T1000 (cell line): ENCODE results near the gene CYP8B1.

Experiments used
- DNase-seq: peaks from one replicate; lab custom pipeline; 2025; ENCODE audit warnings: mixed read lengths; lab: John Stamatoyannopoulos, UW

CYP8B1 gene

DNA sequence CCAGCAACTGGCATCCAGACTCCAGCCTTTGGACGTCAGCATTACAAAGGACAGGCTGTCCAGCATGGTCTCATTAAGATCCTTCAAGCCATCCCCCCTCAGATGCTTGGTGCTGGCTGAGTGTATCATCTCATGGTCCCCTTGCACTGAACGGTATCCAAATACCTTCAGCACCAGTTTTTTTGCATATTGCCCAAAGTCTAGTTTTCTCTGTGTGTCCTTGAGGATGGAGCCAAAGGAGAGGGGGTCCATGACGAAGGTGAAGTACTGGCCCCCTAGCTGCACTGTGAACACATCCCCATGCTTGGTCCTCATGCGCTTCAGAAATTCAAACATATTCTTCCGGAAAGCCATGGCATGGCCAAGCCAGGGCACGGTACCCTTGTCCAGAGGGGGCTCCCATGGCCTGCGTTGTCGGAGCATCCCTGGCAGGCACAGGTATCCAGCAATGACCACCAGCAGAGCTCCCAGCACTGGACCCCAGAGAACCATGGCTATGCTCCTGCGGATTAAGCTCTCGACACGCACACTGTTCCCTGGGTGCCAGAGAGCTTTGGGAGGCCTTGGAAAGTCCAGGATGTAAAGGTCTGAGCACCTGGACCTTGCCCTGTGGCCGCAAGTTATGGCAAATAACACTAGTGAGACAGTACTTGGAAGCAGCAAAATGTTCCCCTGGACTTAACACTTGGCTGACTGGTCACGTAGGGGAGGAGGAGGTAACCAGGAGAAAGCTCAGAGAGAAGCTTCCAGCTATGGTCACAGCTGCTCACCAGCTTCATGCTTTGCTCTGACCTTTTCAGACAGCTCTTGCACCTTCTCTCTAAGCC, at the start of gene CYP8B1:
CYP8B1 (minus strand) TSS at position 555 of the 827 bp plus-strand sequence; CDS start at position 492, 63 bp downstream.
- DNase-seq = no peak

GRCh38 chr3:42923606-42924005, 47.9 kb upstream of the CYP8B1 start:
- no peak for DNase-seq

DNA sequence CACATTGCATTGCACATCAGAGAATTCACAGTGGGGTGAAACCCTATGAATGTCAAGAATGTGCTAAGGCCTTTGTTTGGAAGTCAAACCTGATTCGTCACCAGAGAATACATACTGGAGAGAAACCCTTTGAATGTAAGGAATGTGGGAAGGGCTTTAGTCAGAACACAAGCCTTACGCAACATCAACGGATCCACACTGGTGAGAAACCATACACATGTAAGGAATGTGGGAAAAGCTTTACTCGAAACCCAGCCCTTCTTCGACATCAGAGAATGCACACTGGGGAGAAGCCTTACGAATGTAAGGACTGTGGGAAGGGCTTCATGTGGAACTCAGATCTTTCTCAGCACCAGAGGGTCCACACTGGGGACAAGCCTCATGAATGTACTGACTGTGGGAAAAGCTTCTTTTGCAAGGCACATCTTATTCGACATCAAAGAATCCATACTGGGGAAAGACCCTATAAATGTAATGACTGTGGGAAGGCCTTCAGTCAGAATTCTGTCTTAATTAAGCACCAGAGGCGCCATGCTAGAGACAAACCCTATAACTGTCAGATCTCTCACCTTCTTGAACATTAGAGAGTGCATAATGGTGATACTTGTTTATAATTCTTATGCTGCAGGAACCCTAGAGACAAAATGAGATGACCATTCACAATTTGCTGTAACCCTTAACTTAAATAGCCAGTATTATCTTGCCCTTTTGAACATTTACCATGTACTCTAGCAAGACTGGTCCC, 39.3 kb upstream of the CYP8B1 start:
- DNase-seq = no peak

DNA sequence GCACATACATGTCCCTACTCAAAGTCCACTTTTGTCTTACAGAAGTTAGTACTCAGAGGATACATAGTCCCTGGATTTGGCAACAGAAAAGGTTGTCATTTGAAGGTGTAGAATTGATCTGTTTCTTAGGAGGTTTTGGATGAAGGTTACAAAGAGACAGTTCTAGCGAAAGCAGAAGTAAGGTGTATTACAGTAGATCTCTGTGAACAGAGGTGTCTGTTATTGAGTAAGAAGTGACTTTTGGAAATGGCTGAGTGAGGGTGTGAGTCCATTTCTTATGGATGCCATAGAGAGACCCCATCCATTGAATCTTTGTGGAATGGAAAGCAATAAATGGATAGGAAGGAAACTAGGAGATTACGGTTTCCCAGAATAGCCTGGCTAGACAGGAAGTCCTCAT, 35.9 kb upstream of the CYP8B1 start:
- no peak for DNase-seq

DNA sequence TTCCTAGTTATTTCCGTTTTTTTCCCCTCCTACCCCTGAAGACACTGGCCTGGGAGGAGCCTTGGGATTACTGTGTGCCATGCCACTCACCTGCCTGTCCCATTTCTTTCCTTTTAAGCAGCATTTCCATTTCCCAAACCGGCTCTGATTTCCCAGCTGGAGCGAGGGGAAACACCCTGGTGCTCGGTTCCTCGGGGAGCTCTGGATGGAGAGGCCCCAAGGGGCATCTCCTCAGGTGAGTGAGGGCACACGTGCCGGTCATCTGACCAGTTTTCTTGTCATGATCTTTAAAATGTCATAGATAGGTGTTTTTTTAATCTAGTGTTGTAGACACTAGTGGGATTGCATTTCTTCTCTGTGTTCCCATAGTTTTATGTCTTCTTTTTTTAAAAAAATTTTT, 33.0 kb upstream of the CYP8B1 start:
- DNase-seq = no peak

DNA sequence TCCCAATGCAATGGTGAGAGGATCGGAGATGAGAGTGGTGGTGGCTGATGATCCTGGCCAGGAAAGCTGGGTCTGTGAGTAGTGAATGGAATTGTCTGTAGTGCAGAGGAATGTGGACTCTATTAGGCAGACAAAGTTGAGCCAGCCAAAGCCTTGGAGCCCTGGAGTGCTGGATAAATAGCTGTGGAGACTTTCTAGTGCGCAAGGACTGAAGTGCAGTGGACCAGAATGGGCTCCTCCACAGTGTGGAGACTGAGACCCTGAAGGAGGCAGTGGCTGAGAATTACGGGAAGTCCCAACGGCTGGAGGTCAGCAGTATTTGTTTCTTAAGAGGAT, 31.1 kb upstream of the CYP8B1 start:
- DNase-seq = no peak

DNA sequence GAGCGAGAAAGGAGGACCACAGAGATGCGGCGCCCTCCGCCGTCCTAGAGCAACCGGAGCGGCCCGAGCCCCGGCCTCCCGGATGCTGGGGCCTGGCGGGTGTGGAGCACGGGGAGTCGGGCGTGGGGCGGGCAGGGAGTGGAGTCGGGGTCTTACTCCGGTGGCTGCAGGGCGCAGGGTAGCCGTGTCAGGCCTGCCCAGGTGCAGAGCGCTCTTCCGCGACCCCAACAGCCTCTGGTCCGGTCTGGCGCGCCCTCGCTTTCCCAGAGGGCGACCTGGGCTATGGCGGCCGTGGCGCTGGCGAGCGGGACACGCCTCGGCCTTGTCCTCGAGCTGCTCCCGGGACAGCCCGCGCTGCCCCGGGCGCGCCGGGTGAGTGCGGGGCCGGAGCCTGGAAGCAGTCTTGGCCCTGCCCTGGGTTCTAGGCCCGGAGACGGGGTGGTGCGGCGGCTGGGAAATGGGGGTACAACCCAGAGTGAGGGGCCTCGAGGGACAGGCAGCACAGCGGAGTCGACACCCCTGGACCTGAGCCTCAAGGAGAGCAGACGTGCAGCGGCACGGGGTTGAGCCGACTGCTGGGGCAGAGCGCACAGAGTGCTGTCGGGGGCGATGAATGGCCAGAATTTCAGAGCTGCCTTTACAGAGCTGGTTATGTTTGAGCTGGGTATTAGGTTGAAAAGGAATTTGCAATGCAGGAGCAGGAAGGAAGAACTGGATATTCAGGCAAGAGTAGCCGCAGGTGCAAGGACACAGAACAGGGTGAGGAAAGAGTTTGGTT, 30.6 kb upstream of the CYP8B1 start, which contains the start of gene ZNF662:
ZNF662 (plus strand) TSS at position 73 of the 778 bp plus-strand sequence. CDS start 1,973 bp downstream, outside the sequence.
- no peak for DNase-seq

DNA sequence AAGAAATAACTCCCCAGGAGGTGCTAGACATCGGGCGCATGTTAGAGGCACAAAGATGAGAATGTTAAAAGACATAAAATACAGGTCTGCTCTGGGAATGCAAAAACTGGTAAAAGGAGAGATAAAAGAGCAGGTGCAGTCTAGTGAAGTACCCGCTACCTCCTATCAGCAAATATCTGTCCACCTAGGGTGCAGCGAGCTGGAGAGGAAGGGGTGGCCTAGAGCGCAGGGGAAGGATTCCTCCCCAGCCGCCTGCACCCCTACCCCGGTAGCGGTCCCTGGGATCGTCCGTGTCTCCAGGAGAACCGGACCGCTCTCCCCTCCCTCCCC, 30.0 kb upstream of the CYP8B1 start:
- no peak for DNase-seq

DNA sequence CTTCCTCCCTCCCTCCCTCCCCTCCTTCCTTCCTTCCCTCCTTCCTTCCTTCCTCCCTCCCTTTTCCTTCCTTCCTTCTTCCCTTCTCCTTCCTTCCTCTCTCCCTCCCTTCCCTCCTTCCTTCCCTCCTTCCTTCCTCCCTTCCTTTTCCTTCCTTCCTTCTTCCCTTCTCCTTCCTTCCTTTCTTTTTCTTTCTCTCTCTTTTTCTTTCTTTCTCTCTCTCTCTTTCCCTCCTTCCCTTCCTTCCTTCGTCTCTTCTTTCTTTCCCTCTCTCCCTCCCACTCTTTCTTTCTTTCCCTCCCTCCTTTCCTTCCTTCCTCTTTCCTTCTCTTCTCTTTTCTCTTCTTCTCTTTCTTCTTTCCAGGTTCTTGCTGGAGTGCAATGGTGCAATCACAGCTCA, 28.4 kb upstream of the CYP8B1 start:
- no peak for DNase-seq

DNA sequence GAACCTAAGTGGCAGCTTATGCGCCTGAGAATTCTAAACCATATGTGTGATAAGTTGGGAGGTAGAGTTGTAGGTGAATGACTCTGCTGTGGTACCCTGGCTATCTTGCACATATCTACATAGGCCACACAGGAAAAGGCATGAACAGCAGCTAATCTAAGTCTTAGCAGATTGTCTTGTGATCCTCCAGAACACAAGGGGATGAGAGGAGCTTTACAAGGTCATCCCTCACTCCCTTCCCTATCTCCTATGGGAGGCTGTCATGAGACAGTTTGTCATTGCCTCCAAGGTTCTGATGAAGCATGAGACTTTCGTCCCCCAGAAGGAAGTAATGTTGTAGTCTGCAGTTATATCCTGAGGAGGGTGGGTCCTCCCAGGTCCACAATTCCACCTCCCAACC, 26.6 kb upstream of the CYP8B1 start:
- no peak for DNase-seq

DNA sequence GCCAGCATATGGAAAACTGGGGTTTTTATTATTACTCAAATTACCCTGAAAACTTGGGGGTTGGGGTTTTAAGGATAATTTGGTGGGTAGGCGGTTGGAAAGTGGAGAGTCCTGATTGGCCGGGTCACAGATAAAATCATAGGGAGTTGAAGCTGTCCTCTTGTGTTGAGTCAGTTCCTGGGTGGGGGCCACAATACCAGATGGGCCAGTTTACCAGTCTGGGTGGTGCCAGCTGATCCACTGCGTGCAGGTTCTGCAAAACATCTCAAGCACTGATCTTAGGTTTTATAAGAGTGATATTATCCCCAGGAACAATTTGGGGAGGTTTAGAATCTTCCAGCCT, 25.4 kb upstream of the CYP8B1 start:
- DNase-seq = no peak

GRCh38 chr3:42900226-42901072, 24.8 kb upstream of the CYP8B1 start:
- no peak for DNase-seq

DNA sequence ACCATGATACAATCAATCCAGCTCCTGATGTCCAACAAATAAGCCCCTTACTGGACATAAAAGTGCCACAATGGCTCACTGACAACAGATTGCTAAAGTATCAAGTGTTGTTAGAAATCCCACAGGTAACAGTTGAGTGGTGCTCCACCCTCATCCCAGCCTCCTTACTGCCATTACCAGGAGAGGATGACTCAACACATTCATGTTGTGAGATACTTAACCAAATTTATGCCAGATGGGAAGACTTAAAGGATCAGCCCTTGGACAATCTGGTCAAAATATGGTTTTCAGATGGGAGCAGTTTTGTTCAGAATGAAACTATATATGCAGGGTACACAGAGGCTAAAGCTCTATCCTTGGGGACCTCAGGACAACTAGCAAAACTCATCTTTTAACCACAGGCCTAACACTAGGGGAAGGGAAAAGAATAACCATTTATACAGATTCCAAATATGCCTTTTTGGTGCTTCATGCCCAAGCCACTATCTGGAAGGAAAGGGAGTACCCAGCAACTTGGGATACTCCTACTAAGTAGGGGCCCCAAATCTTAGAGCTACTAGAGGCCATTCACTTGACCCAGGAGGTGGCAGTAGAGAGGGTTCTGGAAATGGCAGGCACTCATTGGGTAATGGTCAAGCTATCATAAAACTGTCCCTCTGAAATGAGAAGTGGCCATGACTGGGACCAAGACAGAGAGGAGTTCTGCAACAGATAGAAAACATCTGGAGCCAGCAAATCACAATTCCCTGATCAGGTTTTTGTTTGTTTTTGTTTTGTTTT, 23.4 kb upstream of the CYP8B1 start:
- DNase-seq = no peak

- DNase-seq = no peak
Observed at GRCh38 chr3:42895580-42895868, 19.8 kb upstream of the CYP8B1 start.

DNA sequence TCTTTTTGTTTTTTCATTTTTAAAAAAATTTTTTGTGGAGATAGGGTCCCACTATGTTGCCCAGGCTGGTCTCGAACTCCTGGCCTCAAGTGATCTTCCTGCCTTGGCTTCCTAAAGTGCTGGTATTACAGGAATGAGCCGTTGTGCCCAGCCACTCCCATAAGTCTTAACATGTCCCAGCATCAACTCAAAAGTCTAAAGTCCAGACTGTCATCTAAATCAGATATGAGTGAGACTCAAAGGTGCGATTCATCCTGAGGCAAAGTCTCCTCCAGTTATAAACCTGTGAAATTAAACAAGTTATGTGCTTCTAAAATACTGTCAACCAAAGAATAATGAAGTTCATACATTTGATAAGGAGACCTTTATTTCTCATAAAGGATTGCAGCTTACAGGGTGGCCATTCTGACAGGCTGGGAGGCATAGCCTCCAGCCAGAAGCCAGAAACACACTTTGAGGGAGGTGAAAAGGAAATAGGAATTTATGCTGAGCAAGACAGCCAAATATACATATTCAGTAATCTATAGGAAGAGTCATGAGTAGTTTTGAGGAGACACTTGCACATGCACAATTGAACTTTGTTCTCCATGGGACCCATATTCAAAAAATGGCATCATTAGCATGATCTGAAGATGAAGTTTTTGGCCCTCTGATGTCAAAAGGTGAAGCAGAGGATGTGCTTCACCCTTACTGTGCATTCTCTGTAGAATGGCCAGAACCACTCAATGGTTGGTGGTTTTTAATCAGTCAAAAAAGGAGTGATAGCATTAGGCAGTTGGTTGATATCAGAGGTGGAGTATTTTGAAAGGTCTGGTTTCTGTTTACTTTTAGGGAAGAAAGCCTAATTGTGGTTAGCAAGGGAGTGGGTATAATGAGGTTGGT, 19.3 kb upstream of the CYP8B1 start:
- DNase-seq = no peak

- no peak for DNase-seq
Observed at GRCh38 chr3:42892807-42893206, 17.1 kb upstream of the CYP8B1 start.

DNA sequence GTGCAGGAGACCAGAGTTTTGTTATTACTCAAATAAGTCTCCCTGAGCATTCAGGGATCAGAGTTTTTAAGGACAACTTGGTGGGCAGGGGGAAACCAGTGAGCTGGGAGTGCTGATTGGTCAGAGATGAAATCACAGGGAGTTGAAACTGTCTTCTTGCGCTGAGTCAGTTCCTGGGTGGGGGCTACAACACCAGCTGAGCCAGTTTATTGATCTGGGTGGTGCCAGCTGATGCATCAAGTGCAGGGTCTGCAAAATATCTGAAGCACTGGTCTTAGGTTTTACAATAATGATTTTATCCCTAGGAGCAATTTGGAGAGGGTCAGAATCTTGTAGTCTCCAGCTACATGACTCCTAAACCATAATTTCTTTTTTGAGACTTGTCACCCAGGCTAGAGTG, 16.5 kb upstream of the CYP8B1 start:
- no peak for DNase-seq

- DNase-seq = no peak
Observed at GRCh38 chr3:42891042-42891441, 15.4 kb upstream of the CYP8B1 start.

DNA sequence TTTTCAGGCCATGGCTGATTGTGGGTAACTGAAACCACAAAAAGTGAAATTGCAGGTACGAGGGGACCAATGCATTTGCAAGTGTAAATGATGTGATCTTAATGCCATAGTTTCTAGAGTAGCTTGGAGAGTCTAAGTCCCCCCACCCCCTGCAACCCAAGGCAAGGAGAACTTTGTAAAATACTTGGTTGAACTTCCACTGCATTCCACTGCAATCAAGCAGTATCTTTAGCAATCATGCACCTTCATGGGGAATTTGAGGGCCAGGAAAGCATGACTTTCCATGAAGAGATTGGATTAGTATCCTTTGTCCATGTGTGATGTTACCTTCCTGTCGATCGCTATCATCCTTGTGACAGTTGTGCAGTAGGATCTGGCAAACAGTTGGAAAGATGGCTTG, 11.4 kb upstream of the CYP8B1 start:
- no peak for DNase-seq

GRCh38 chr3:42886294-42886822, 10.7 kb upstream of the CYP8B1 start:
- no peak for DNase-seq
